HepG2 (cell line): ENCODE data around the gene HMGB4. TPM values are rescaled to one million over a fixed set of nuclear protein-coding genes. Genes with fewer than 3 reads are reported as not detected.

Source experiments
- ATAC-seq: fragments of 200-7000 bp; cut with Tn5 transposase; 3 replicates; pipeline ENCODE4 v1.9.1; 2020; ENCODE audit warnings: mild to moderate bottlenecking, moderate library complexity
- BruUV-seq: library from RNA; stranded (reverse); fragments of 400-500 nt; replicated peaks from 2 replicates; lab custom pipeline; 2021; lab: Mats Ljungman, UMichigan
- CTCF ChIA-PET: fragments of 300-600 bp; formaldehyde crosslinking; extraction: SDS; loops from one replicate; lab custom pipeline; 2021; ENCODE audit warnings: low total read pairs, inconsistent platforms, low intra/inter-chr PET ratio; lab: Yijun Ruan, JAX
- POLR2A ChIA-PET: fragments of 350-600 bp; sonication (Branson Sonifier 250); formaldehyde crosslinking; loops from one replicate; lab custom pipeline; 2020; ENCODE audit warnings: antibody characterized with exemption, inconsistent platforms; lab: Yijun Ruan, JAX
- DNase-seq: peaks from one replicate; pipeline ENCODE4 v3.0.0-alpha.2; 2015; ENCODE audit warnings: low spot score
- FAIRE-seq: peaks from 3 replicates; lab custom pipeline; 2011; peaks lifted over from hg19 to GRCh38; lab: Jason Lieb, UNC
- H2AFZ ChIP-seq: one replicate; pipeline ENCODE4 v1.6.1; 2011; ENCODE audit warnings: low read length, inconsistent platforms
- H3K27ac ChIP-seq: fragments of 300-600 bp; 3 replicates; pipeline ENCODE4 v1.8.0; 2011; ENCODE audit warnings: mixed run types, mild to moderate bottlenecking, mixed read lengths, low read length, inconsistent platforms; ENCODE audit not compliant: insufficient read depth; ENCODE audit errors: extremely low read length
- H3K27me3 ChIP-seq, 2 experiments: fragments of 200-600 bp in 1 of 2; 2 replicates in 1 of 2; 3 replicates in 1 of 2; pipeline versions ENCODE4 v1.6.0 to v1.8.0; 2011; ENCODE audit warnings: low read length in 2 of 2, mild to moderate bottlenecking in 2 of 2, moderate library complexity in 2 of 2, inconsistent platforms in 1 of 2; ENCODE audit not compliant: insufficient read depth in 2 of 2, control insufficient read depth in 1 of 2
- H3K36me3 ChIP-seq, 2 experiments: fragments of 200-600 bp in 1 of 2; replicated peaks in 1 of 2; 2 replicates in 1 of 2; 3 replicates in 1 of 2; pipeline versions ENCODE4 v1.5.1 to v1.8.0; 2011; ENCODE audit warnings: low read length in 2 of 2, inconsistent platforms in 1 of 2; ENCODE audit not compliant: insufficient read depth in 2 of 2, control insufficient read depth in 1 of 2
- H3K4me1 ChIP-seq: 2 replicates; pipeline ENCODE4 v1.5.1; 2012; ENCODE audit warnings: low read length, inconsistent platforms; ENCODE audit not compliant: insufficient read depth
- H3K4me2 ChIP-seq: 2 replicates; pipeline ENCODE4 v1.6.0; 2011; ENCODE audit warnings: low read depth, low read length, inconsistent platforms
- H3K4me3 ChIP-seq, 3 experiments: fragments of 200-600 bp in 1 of 3; sonication (generic), shearing (Covaris generic) in 1 of 3; replicated peaks in 1 of 3; 2 replicates each; pipeline ENCODE4 v1.5.1; 2011 to 2016; ENCODE audit warnings: low read length in 3 of 3, inconsistent platforms in 2 of 3, low read depth in 2 of 3, mild to moderate bottlenecking in 2 of 3, control low read depth in 1 of 3, mixed read lengths in 1 of 3; ENCODE audit not compliant: insufficient read depth in 1 of 3
- H3K79me2 ChIP-seq: one replicate; pipeline ENCODE4 v1.6.1; 2011; ENCODE audit warnings: low read length, inconsistent platforms; ENCODE audit not compliant: insufficient read depth
- H3K9ac ChIP-seq: 2 replicates; pipeline ENCODE4 v1.6.0; 2011; ENCODE audit warnings: mild to moderate bottlenecking, low read depth, low read length, inconsistent platforms; ENCODE audit not compliant: insufficient read depth
- H3K9me3 ChIP-seq: 2 replicates; pipeline ENCODE4 v1.5.1; 2012; ENCODE audit warnings: mild to moderate bottlenecking, low read length
- H4K20me1 ChIP-seq: 2 replicates; pipeline ENCODE4 v1.6.0; 2011; ENCODE audit warnings: inconsistent platforms, mild to moderate bottlenecking, low read length, moderate library complexity; ENCODE audit not compliant: insufficient read depth
- ARID4A ChIP-seq: sonication (generic); formaldehyde crosslinking; IDR thresholded peaks from 2 replicates; pipeline ENCODE4 v1.5.0; 2020; ENCODE audit warnings: mild to moderate bottlenecking, missing genetic modification reagents, borderline replicate concordance
- BHLHE40 ChIP-seq: IDR thresholded peaks from 2 replicates; pipeline ENCODE4 v1.6.1; 2011; ENCODE audit warnings: low read length, improper control_type of control experiment
- DMTF1 ChIP-seq: sonication (generic); formaldehyde crosslinking; IDR thresholded peaks from 2 replicates; pipeline ENCODE4 v1.4.0; 2020; ENCODE audit warnings: mild to moderate bottlenecking, missing genetic modification reagents
- E2F2 ChIP-seq: sonication (generic); formaldehyde crosslinking; IDR thresholded peaks from 2 replicates; pipeline ENCODE4 v1.4.0; 2020; ENCODE audit warnings: missing genetic modification reagents, borderline replicate concordance
- EHMT2 ChIP-seq: fragments of 200-600 bp; sonication (generic); IDR thresholded peaks from 2 replicates; pipeline ENCODE4 v1.7.0; 2017; ENCODE audit warnings: antibody characterized with exemption, low read depth, low read length, borderline replicate concordance
- HNF4G ChIP-seq, 2 experiments: sonication (generic) in 1 of 2; formaldehyde crosslinking in 1 of 2; IDR thresholded peaks; 2 replicates each; pipeline versions ENCODE4 v1.4.0 to v1.6.1; 2011 to 2020; ENCODE audit warnings: borderline replicate concordance in 2 of 2, low read depth in 2 of 2, mild to moderate bottlenecking in 2 of 2, low read length in 1 of 2, missing genetic modification reagents in 1 of 2, moderate library complexity in 1 of 2
- JUNB ChIP-seq: sonication (generic); formaldehyde crosslinking; IDR thresholded peaks from 2 replicates; pipeline ENCODE4 v1.8.0; 2022; ENCODE audit warnings: missing genetic modification reagents, mild to moderate bottlenecking, borderline replicate concordance
- KLF11 ChIP-seq: IDR thresholded peaks from 2 replicates; pipeline ENCODE4 v1.6.1; 2016; ENCODE audit warnings: missing compliant biosample characterization
- NBN ChIP-seq: fragments of 450-650 bp; conservative IDR thresholded peaks from 2 replicates; pipeline ENCODE4 v1.6.1; 2017
- ONECUT2 ChIP-seq: sonication (generic); formaldehyde crosslinking; IDR thresholded peaks from 2 replicates; pipeline ENCODE4 v1.4.0; 2020; ENCODE audit warnings: missing genetic modification reagents
- PLRG1 ChIP-seq: fragments of 450-650 bp; conservative IDR thresholded peaks from 2 replicates; pipeline ENCODE4 v1.6.1; 2016
- SMC3 ChIP-seq: IDR thresholded peaks from 2 replicates; pipeline ENCODE4 v1.6.1; 2011; ENCODE audit warnings: low read length, improper control_type of control experiment
- TBL1XR1 ChIP-seq: fragments of 150-350 bp; IDR thresholded peaks from 2 replicates; pipeline ENCODE4 v1.6.1; 2014; ENCODE audit warnings: borderline replicate concordance, low read length; ENCODE audit not compliant: partially characterized antibody
- ZFP90 ChIP-seq: sonication (generic); formaldehyde crosslinking; IDR thresholded peaks from 2 replicates; pipeline ENCODE4 v1.8.0; 2022; ENCODE audit warnings: missing genetic modification reagents, mild to moderate bottlenecking, inconsistent platforms, borderline replicate concordance
- ZNF20 ChIP-seq: sonication (generic); formaldehyde crosslinking; IDR thresholded peaks from 2 replicates; pipeline ENCODE4 v1.4.0; 2020; ENCODE audit warnings: mild to moderate bottlenecking, moderate library complexity, missing genetic modification reagents
- ZNF253 ChIP-seq: sonication (generic); formaldehyde crosslinking; IDR thresholded peaks from 2 replicates; pipeline ENCODE4 v1.8.0; 2022; ENCODE audit warnings: mild to moderate bottlenecking, missing genetic modification reagents, borderline replicate concordance
- ZNF292 ChIP-seq: sonication (generic); formaldehyde crosslinking; IDR thresholded peaks from 2 replicates; pipeline ENCODE4 v1.8.1; 2022; ENCODE audit warnings: mild to moderate bottlenecking, low read depth, missing genetic modification reagents, borderline replicate concordance
- ZNF460 ChIP-seq: sonication (generic); formaldehyde crosslinking; IDR thresholded peaks from 2 replicates; pipeline ENCODE4 v1.5.1; 2020; ENCODE audit warnings: missing genetic modification reagents, mild to moderate bottlenecking, borderline replicate concordance
- ZNF782 ChIP-seq: sonication (generic); formaldehyde crosslinking; IDR thresholded peaks from 2 replicates; pipeline ENCODE4 v1.4.0; 2020; ENCODE audit warnings: missing genetic modification reagents, mild to moderate bottlenecking, borderline replicate concordance
- WGBS: methylation state at CpG from one replicate; pipeline ENCODE4 v1.1.6; 2017; ENCODE audit warnings: low lambda C conversion rate; 5-methylcytosine and 5-hydroxymethylcytosine counted together
- in situ Hi-C: cut with HindIII; loops from 2 replicates; pipeline ENCODE4 v1.10.0; 2017; ENCODE audit warnings: low pct_unique_long_range_greater_than_20kb; ENCODE audit not compliant: extremely low pct_ligation_motif_present
- intact Hi-C: fragments of 100-400 bp; cut with micrococcal nuclease; formaldehyde crosslinking; loops from one replicate; pipeline ENCODE4 v1.10.0; 2022; ENCODE audit not compliant: unreplicated experiment
- polyA plus RNA-seq, 8 experiments: library from polyadenylated mRNA; depleted of rRNA in 3 of 8; stranded (reverse) in 7 of 8; unstranded in 1 of 8; fragments of >200 nt; fragmentation: Illumina TruSeq in 4 of 8; extraction: Trizol in 4 of 8; gene quantifications; 2 replicates each; pipeline versions ENCODE4 v1.2.1 to v1.2.3, GENCODE V29; 2011 to 2016; ENCODE audit warnings: low read depth in 4 of 8, missing spikeins in 1 of 8, mixed read lengths in 1 of 8; ENCODE audit not compliant: insufficient read depth in 1 of 8
- total RNA-seq, 5 experiments: library from RNA; depleted of rRNA; stranded (reverse); fragments of >200 nt; fragmentation: Illumina TruSeq; extraction: Trizol; gene quantifications; 2 replicates each; pipeline ENCODE4 v1.2.3, GENCODE V29; 2016; ENCODE audit warnings: low read depth in 1 of 5

The HMGB4 gene
- total and polyA plus RNA-seq, 2 of the 13 experiments (the other 11 are each of a cell fraction or from before 2014, with no cell fraction given): not detected

GRCh38 chr1:33818071-33818470 lies 45.8 kb upstream of the HMGB4 start:
- in situ Hi-C loops: no loop called here
- H3K9ac ChIP-seq: no peak overlapping the region
- no peaks in the 10 kb centered on the region for H4K20me1 ChIP-seq
- CTCF ChIA-PET: no interaction called here
- H3K79me2 ChIP-seq: no peaks in the 10 kb centered on the region
- 25% methylated on average over 2 of the region's 3 CpGs for WGBS
- no peak for ATAC-seq
- H3K27ac ChIP-seq: no peak overlapping the region
- no peak overlapping the region for H3K4me2 ChIP-seq
- H3K36me3 ChIP-seq: no peaks in the 10 kb centered on the region
- peaks cover 0 to 3% of the 10 kb centered on the region in 2 experiments; a peak in 1 of 5 replicates for H3K27me3 ChIP-seq
- H3K9me3 ChIP-seq: no peaks in the 10 kb centered on the region
- H3K4me1 ChIP-seq: no peaks in the 10 kb centered on the region
- FAIRE-seq: no peak
- no peak for DNase-seq
- intact Hi-C loops: no loop called here
- no peak overlapping the region for H2AFZ ChIP-seq
- POLR2A ChIA-PET: no interaction called here
- no peak overlapping the region for H3K4me3 ChIP-seq
- no TSS peak for BruUV-seq
- TF ChIP-seq ARID4A (CRISPR knock-in tag): no peak
- no peak for TF ChIP-seq NBN
- TF ChIP-seq TBL1XR1: no peak
- no peak for TF ChIP-seq KLF11 (CRISPR knock-in tag)
- TF ChIP-seq ZNF460 (CRISPR knock-in tag): no peak
- no peak for TF ChIP-seq ZFP90 (CRISPR knock-in tag)
- no peak for TF ChIP-seq SMC3
- no peak for TF ChIP-seq ZNF253 (CRISPR knock-in tag)
- no peak for TF ChIP-seq BHLHE40
- no peak for TF ChIP-seq ONECUT2 (CRISPR knock-in tag)
- no peak for TF ChIP-seq ZNF20 (CRISPR knock-in tag)
- no peak for TF ChIP-seq E2F2 (CRISPR knock-in tag)
- no peak for TF ChIP-seq PLRG1
- TF ChIP-seq JUNB: no peak
- no peak for TF ChIP-seq EHMT2
- no peak for TF ChIP-seq DMTF1 (CRISPR knock-in tag)
- no peak for TF ChIP-seq ZNF782
- TF ChIP-seq ZNF292 (CRISPR knock-in tag): no peak
- TF ChIP-seq HNF4G (IDR thresholded peaks at IDR 0.05; ENCODE audit: borderline replicate concordance, low read depth, low read length): no peak
- no peak for TF ChIP-seq HNF4G (CRISPR knock-in tag; IDR thresholded peaks at IDR 0.05; ENCODE audit: borderline replicate concordance, low read depth)
